ENCODE measurements around the gene ADISSP.
A peak's percentile ranks its signal among the peaks of the same experiment; 100 is the strongest.

Gene ADISSP

DNA sequence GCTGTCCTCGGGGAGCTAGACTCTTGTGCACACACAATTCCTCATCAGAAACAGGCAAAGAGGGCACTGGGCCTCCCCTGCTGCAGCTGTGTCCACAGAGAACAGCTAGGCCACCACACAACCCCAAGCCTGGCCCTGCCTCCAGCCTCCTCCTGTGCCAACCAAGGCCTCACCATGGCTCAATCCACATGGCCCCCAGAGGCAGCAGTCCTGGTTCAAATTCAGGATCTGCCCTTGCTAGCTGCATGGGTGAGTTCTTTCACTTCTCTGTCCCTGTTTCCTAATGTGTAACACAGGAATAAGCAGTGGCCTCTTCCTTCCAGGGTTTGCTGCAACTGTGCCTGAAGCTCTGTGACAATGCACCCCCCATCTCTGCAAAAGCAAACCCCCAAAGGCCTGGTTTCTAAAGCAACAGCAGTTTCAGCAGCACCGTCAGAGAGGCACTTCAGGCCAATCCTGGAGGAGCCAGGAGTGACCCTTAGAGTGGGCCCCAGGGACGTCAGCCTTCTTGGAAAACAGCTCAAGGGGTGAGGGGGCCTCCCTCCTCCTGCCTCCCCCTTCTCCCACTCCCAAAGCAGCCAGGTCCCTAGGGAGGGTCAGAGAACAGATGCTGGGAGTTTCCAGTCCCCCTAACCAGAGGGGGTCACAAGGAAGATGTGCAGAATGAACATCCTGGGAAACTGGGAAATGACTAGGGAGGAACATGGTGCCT is 2.2 kb downstream of the ADISSP start:
- Histone ChIP-seq H3K36me3 (ENCODE audit: control insufficient read depth in 2 of 2, insufficient read depth in 1 of 2, low read length in 2 of 2) (peaks cover 0 to 16% of the 10 kb centered on the region in 2 experiments; a peak in 2 of 3 replicates), H3K27ac (ENCODE audit: extremely low read depth, low read depth, low read length) (no peak overlapping the region), H3K4me3 (ENCODE audit: low read depth, low read length) (no peak overlapping the region), H3K4me1 (ENCODE audit: control insufficient read depth, insufficient read depth, low read length) (peaks cover 7% of the 10 kb centered on the region), H3K9me3 (ENCODE audit: control insufficient read depth, insufficient read depth, low read depth, low read length) (no peaks in the 10 kb centered on the region)
- ChIA-PET CTCF (interaction anchor here (0.6 to 10.8 kb wide), 10 partner anchors 8 to 130 kb away, joined by 3 to 133 read pairs (median 5); partner anchors contain the start of gene SPEF1), POLR2A (interaction anchor here (0.5 to 1.6 kb wide), 5 partner anchors 13 to 1048 kb away, joined by 3 to 5 read pairs (median 3); partner anchors contain the start of gene SPEF1)
- TF ChIP-seq, protein P1, sequence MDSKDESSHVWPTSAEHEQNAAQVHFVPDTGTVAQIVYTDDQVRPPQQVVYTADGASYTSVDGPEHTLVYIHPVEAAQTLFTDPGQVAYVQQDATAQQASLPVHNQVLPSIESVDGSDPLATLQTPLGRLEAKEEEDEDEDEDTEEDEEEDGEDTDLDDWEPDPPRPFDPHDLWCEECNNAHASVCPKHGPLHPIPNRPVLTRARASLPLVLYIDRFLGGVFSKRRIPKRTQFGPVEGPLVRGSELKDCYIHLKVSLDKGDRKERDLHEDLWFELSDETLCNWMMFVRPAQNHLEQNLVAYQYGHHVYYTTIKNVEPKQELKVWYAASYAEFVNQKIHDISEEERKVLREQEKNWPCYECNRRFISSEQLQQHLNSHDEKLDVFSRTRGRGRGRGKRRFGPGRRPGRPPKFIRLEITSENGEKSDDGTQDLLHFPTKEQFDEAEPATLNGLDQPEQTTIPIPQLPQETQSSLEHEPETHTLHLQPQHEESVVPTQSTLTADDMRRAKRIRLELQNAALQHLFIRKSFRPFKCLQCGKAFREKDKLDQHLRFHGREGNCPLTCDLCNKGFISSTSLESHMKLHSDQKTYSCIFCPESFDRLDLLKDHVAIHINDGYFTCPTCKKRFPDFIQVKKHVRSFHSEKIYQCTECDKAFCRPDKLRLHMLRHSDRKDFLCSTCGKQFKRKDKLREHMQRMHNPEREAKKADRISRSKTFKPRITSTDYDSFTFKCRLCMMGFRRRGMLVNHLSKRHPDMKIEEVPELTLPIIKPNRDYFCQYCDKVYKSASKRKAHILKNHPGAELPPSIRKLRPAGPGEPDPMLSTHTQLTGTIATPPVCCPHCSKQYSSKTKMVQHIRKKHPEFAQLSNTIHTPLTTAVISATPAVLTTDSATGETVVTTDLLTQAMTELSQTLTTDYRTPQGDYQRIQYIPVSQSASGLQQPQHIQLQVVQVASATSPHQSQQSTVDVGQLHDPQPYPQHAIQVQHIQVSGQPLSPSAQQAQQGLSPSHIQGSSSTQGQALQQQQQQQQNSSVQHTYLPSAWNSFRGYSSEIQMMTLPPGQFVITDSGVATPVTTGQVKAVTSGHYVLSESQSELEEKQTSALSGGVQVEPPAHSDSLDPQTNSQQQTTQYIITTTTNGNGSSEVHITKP (tag by site-specific recombination; IDR thresholded peaks at IDR 0.05) = peak; percentile 17; the same call in 1 of the 2 replicates
- no peak for TF ChIP-seq ZNF473 (tag by site-specific recombination; IDR thresholded peaks at IDR 0.05)
- TF ChIP-seq, protein P2, sequence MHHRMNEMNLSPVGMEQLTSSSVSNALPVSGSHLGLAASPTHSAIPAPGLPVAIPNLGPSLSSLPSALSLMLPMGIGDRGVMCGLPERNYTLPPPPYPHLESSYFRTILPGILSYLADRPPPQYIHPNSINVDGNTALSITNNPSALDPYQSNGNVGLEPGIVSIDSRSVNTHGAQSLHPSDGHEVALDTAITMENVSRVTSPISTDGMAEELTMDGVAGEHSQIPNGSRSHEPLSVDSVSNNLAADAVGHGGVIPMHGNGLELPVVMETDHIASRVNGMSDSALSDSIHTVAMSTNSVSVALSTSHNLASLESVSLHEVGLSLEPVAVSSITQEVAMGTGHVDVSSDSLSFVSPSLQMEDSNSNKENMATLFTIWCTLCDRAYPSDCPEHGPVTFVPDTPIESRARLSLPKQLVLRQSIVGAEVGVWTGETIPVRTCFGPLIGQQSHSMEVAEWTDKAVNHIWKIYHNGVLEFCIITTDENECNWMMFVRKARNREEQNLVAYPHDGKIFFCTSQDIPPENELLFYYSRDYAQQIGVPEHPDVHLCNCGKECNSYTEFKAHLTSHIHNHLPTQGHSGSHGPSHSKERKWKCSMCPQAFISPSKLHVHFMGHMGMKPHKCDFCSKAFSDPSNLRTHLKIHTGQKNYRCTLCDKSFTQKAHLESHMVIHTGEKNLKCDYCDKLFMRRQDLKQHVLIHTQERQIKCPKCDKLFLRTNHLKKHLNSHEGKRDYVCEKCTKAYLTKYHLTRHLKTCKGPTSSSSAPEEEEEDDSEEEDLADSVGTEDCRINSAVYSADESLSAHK (tag by site-specific recombination; IDR thresholded peaks at IDR 0.05) = peak; percentile 90
- TF ChIP-seq, protein P3, sequence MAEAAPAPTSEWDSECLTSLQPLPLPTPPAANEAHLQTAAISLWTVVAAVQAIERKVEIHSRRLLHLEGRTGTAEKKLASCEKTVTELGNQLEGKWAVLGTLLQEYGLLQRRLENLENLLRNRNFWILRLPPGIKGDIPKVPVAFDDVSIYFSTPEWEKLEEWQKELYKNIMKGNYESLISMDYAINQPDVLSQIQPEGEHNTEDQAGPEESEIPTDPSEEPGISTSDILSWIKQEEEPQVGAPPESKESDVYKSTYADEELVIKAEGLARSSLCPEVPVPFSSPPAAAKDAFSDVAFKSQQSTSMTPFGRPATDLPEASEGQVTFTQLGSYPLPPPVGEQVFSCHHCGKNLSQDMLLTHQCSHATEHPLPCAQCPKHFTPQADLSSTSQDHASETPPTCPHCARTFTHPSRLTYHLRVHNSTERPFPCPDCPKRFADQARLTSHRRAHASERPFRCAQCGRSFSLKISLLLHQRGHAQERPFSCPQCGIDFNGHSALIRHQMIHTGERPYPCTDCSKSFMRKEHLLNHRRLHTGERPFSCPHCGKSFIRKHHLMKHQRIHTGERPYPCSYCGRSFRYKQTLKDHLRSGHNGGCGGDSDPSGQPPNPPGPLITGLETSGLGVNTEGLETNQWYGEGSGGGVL (tag by site-specific recombination; IDR thresholded peaks at IDR 0.05) = peak; percentile 23; the same call in 1 of the 2 replicates
- TF ChIP-seq GLIS2 (tag by site-specific recombination; IDR thresholded peaks at IDR 0.05) = 0 out of 2 replicates have a peak, but pooled peaks have one; percentile 30
- TF ChIP-seq ZNF623 (tag by site-specific recombination; IDR thresholded peaks at IDR 0.05) = no peak

DNA sequence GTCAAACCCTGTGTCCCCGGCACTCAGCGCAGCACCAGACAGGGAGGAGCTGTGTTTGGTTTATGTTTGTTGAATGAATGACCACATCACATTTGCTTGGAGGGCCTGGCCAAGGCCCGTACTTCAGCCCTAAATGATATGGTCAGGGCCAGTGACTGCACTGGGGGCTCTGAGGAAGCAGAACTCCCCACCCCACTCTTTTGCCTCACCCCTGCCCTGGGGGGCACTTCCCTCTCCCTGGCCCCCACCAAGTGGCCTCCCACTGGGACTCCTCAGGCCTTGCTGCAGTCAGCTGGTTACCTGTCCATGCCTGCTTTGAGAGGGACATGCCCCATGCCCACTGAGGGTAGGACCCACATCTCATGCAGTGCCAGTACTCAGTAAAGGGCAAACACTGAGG is 2.9 kb downstream of the ADISSP start:
- Histone ChIP-seq H3K4me1 (ENCODE audit: control insufficient read depth, insufficient read depth, low read length) (peaks cover 7% of the 10 kb centered on the region), H3K36me3 (ENCODE audit: control insufficient read depth in 2 of 2, insufficient read depth in 1 of 2, low read length in 2 of 2) (peaks cover 0 to 21% of the 10 kb centered on the region in 2 experiments; a peak in 2 of 3 replicates)
- POLR2A ChIA-PET = interaction anchor here (1.0 to 1.6 kb wide), 3 partner anchors 13 to 17 kb away, joined by 3 to 4 read pairs (median 3); partner anchors contain the start of gene SPEF1

More for the DNA sequence above, 2.9 kb downstream of the ADISSP start:
- H3K4me3 ChIP-seq (ENCODE audit: low read depth, low read length) = no peak overlapping the region
- CTCF ChIA-PET = interaction anchor here (0.7 to 10.8 kb wide), 4 partner anchors 14 to 54 kb away, joined by 3 to 133 read pairs (median 10); partner anchors contain the start of gene SPEF1
- no peak overlapping the region for H3K27ac ChIP-seq (ENCODE audit: extremely low read depth, low read depth, low read length)
- TF ChIP-seq GLIS1 (tag by site-specific recombination; IDR thresholded peaks at IDR 0.05) = peak; percentile 72
- TF ChIP-seq, protein P4, sequence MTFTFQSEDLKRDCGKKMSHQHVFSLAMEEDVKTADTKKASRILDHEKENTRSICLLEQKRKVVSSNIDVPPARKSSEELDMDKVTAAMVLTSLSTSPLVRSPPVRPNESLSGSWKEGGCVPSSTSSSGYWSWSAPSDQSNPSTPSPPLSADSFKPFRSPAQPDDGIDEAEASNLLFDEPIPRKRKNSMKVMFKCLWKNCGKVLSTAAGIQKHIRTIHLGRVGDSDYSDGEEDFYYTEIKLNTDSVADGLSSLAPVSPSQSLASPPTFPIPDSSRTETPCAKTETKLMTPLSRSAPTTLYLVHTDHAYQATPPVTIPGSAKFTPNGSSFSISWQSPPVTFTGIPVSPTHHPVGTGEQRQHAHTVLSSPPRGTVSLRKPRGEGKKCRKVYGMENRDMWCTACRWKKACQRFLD (tag by site-specific recombination; IDR thresholded peaks at IDR 0.05) = no peak
- TF ChIP-seq TCF7L2 (IDR thresholded peaks at IDR 0.05; ENCODE audit: borderline replicate concordance, low read depth, low read length) = no peak
- no peaks in the 10 kb centered on the region for H3K9me3 ChIP-seq (ENCODE audit: control insufficient read depth, insufficient read depth, low read depth, low read length)
